Aorta (tissue), 5 donors: ENCODE measurements around the gene BLVRB. TPM values are rescaled to one million over a fixed set of nuclear protein-coding genes. Genes with fewer than 3 reads are reported as not detected.

ENCODE experiments used
- ATAC-seq: fragments of 200-7000 bp; cut with Tn5 transposase; one replicate; pipeline ENCODE4 v1.9.1; 2022; ENCODE audit warnings: moderate library complexity; ENCODE audit not compliant: low FRiP score
- DNase-seq, 2 donors: peaks; one replicate each; pipeline ENCODE4 v3.0.0-alpha.2; 2020
- H3K27ac ChIP-seq, 2 donors: one replicate each; pipeline ENCODE4 v1.5.1; 2013; ENCODE audit warnings: low read length in 2 of 2, mild to moderate bottlenecking in 2 of 2, moderate library complexity in 2 of 2, control low read depth in 1 of 2, inconsistent platforms in 1 of 2, low read depth in 1 of 2
- H3K27me3 ChIP-seq, 2 donors: one replicate each; pipeline ENCODE4 v1.6.1; 2013; ENCODE audit warnings: control low read depth in 1 of 2, low read length in 1 of 2, mild to moderate bottlenecking in 1 of 2, moderate library complexity in 1 of 2; ENCODE audit not compliant: insufficient read depth in 2 of 2, control insufficient read depth in 1 of 2
- H3K36me3 ChIP-seq, 2 donors: one replicate each; pipeline ENCODE4 v1.6.1; 2013; ENCODE audit warnings: control low read depth in 1 of 2, low read length in 1 of 2, mild to moderate bottlenecking in 1 of 2; ENCODE audit not compliant: insufficient read depth in 2 of 2, control insufficient read depth in 1 of 2
- H3K4me1 ChIP-seq, 2 donors: one replicate each; pipeline ENCODE4 v1.6.1; 2013; ENCODE audit warnings: low read length in 2 of 2, control low read depth in 1 of 2, mild to moderate bottlenecking in 1 of 2, moderate library complexity in 1 of 2; ENCODE audit not compliant: insufficient read depth in 2 of 2, control insufficient read depth in 1 of 2
- H3K4me3 ChIP-seq, 2 donors: one replicate each; pipeline ENCODE4 v1.5.1; 2013; ENCODE audit warnings: low read length in 2 of 2, control low read depth in 1 of 2, mild to moderate bottlenecking in 1 of 2
- H3K9me3 ChIP-seq: one replicate; pipeline ENCODE4 v1.6.1; 2013; ENCODE audit warnings: mild to moderate bottlenecking, low read length; ENCODE audit not compliant: control insufficient read depth
- WGBS, 2 donors: extraction: QIAGEN DNeasy Blood & Tissue Kit; methylation state at CpG; one replicate each; pipeline ENCODE4 v1.1.7; 2013; 5-methylcytosine and 5-hydroxymethylcytosine counted together
- intact Hi-C, 2 donors: fragments of 100-400 bp; cut with DNase I; formaldehyde crosslinking; loops; one replicate each; pipeline versions ENCODE4 v1.14.2 to v1.15.0; 2022
- polyA plus RNA-seq, 2 donors: library from polyadenylated mRNA; stranded (reverse); fragments of 200-250 nt; gene quantifications; one replicate each; pipeline ENCODE4 v1.2.3, GENCODE V29; 2013
- total RNA-seq, 2 donors: library from RNA; stranded (reverse); fragmentation: NEBNext Ultra II Directional; extraction: Animal tissue kit (Norgen Biotek cat#: 25700); gene quantifications; one replicate each; pipeline ENCODE4 v1.2.1, GENCODE V29; 2021
- donor health status: healthy with polysubstance abuse.
- donor health status: Bipolar disorder and iron deficiency.
- donor health status: DM: no; HTN: no; CAD: no.
- donor health status: DM: no; HTN: no; CAD: no.
- donor health status: DM: yes; HTN: yes; CAD: no.

The BLVRB gene
- total and polyA plus RNA-seq, 4 donors: 72.3 to 134 (median 87.0) TPM

DNA sequence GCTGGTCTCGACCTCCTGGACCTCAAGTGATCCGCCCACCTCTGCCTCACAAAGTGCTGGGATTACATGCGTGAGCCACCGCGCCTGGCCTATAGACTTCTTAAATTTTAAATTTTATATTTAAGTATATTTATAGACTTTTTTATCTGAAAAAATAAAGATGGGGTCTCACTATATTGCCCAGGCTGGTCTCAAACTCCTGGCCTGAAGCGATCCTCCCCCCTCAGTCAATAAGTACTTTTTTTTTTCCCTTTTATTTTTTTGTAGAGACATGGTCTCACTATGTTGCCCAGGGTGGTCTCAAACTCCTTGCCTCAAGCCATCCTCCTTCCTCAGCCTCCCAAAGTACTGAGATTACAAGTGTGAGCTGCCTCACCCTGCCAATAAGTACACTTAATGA is 41.6 kb downstream of the BLVRB start:
- Histone ChIP-seq H3K27me3 (no peaks in the 10 kb centered on the region), H3K4me1 (no peaks in the 10 kb centered on the region), H3K4me3 (no peak overlapping the region), H3K9me3 (no peaks in the 10 kb centered on the region), H3K27ac (no peak overlapping the region), H3K36me3 (peaks cover 0 to 4% of the 10 kb centered on the region in 2 donors)
- DNase-seq (no peak), ATAC-seq (no peak)
- intact Hi-C loops: loop anchor here (5.0 to 10.0 kb wide), 2 partner anchors 77 to 119 kb away; partner anchors contain the start of genes C19orf47 (in 1 of the 2) and PLD3 (in 1 of the 2)
- WGBS, 2 donors: 89 to 92% methylated on average over 6 of the region's 6 CpGs

DNA sequence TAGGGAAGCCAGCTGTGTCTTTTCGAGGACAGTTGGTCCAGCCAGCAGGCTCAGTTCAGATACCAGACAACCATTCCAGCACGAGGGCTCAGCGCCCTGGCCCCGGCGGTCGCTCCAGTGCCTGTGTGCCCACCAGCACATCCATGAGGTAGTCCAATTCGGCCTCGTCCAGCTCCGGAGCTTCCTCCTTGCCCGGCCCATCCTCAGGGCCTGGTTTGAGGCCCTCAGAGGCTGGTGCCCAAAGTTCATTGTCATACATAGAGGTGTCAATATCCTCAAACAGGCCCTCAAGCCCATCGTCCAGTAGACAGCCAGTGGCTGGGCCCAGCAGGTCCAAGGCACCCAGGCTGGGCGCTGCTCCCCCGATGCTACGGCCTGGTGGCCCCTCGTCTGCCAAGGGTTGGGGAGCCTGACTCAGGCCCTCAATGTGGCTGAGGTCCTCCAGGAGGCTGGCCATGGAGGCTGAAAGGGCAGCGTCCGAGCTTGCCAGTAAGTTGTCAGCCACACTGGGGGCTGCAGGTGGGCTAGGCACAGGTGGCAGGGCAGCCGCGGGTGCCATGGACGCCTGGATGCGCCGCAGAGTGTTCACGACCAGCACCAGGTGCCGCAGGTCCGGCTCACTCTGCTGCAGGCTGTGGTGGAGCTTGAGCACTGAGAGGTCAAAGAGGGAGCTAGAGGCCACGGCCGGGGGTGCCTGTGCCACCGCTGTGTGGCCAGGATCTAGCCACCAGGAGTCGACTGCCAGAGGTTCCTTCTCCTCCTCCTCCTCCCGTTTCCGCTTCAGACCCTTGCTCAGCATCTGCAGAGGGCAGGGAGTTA is 42.6 kb downstream of the BLVRB start:
- intact Hi-C loops: loop anchor here (5.0 to 10.0 kb wide), 2 partner anchors 76 to 118 kb away; partner anchors contain the start of genes C19orf47 (in 1 of the 2) and PLD3 (in 1 of the 2)

DNA sequence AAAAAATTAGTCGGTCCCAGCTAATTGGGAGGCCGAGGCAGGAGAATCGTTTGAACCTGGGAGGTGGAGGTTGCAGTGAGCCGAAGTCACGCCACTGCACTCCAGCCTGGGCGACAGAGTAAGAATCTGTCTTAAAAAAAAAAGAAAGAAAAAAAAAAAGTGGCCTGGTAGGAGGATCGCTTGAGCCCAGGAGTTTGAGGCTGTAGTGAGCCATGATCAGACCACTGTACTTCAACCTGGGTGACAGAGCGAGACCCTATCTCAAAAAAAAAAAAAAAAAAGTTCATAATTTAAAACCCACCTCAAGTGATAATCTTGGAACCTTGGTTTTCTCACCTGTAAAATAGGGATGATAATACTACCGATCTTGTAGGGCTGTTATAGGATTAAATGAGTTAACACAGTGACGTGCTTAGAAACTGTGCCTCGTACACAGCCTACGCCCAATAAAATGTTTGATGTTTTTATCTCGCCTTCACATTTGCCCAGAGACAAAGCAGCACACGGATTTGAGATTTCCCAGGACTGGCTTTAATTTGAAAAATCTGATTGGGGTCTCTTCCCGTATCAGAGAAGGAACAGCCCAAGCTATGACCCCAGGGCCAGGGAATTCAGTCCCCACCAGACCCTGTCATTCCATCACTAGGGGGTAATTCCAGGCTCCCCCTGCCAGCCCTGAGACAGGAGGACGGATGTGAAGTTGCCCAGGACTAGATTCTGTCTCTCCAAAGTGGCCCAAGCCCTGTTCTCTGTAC is 43.4 kb downstream of the BLVRB start:
- Histone ChIP-seq H3K4me3 (no peak overlapping the region), H3K9me3 (no peaks in the 10 kb centered on the region), H3K27ac (no peak overlapping the region), H3K4me1 (no peaks in the 10 kb centered on the region), H3K27me3 (no peaks in the 10 kb centered on the region), H3K36me3 (peaks cover 0 to 4% of the 10 kb centered on the region in 2 donors)
- intact Hi-C loops: loop anchor here (1.0 to 10.0 kb wide), 3 partner anchors 21 to 117 kb away; partner anchors contain the start of genes C19orf47 (in 1 of the 2) and PLD3 (in 1 of the 2)
- WGBS, 2 donors: 67% methylated on average over 16 of the region's 16 CpGs
- DNase-seq (no peak), ATAC-seq (no peak)

More for the DNA sequence above, 42.6 kb downstream of the BLVRB start:
- Histone ChIP-seq H3K4me1 (no peaks in the 10 kb centered on the region), H3K36me3 (peaks cover 0 to 4% of the 10 kb centered on the region in 2 donors), H3K4me3 (no peak overlapping the region), H3K27me3 (no peaks in the 10 kb centered on the region), H3K27ac (no peak overlapping the region), H3K9me3 (no peaks in the 10 kb centered on the region)
- no peak for DNase-seq
- WGBS, 2 donors: 85 to 88% methylated on average over 31 of the region's 31 CpGs
- ATAC-seq: no peak

DNA sequence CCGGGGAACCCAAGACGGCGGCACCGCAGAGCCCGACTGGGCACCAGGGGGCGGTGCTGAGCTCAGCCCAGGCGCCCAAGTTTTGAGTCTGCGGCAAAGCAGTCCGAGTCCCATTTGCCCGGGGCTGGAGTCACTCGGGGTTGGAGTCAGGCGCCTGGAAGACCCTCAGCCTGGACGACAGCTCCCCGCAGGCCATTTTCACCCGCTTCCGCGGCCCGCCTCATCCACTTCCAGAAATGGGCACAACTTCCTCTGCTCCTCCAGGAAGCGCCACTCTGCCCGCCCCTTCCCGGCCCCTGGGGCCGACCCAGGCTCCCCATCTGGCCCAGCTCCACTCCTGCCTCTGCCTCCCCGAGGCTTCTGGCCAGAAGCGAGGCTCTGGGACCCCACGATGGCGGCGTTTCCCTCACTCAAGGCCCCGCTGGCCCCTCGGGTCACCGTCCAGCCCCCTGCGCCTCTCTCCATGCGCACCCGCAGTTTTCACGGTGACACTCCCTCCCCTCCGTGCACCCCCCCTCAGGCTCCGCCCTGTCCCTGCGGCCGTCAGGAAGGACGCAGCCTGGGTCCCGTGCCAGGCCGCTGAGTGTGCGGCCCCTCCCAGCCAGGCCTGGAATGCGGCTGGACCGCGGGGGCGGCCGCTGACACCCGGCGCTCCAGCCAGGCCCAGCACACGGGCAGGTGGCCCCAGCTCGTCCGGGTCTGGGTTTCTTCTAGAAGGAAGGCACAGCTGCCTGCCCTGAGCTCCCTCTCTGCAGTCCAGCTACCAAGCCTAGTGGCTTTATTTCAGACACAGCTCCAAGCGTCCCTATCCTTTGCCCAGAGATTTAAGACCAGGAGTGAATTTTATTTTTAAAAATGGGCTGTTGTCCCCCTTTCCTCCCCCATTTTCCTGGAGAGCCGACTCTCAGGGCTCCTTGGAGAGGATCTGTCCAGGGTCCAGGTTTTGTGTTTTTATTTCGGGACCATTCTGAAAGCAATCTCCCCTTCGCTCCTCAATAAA is 44.5 kb downstream of the BLVRB start:
- no peaks in the 10 kb centered on the region for H3K4me1 ChIP-seq
- no peaks in the 10 kb centered on the region for H3K9me3 ChIP-seq
- H3K36me3 ChIP-seq: peaks cover 0 to 4% of the 10 kb centered on the region in 2 donors
- ATAC-seq (peak; percentile 92), DNase-seq (peak; percentile 96 to 98)
- H3K4me3 ChIP-seq: peak overlapping the region; percentile 22 to 23
- H3K27me3 ChIP-seq: no peaks in the 10 kb centered on the region
- H3K27ac ChIP-seq: peak overlapping the region; percentile 93 to 96
- intact Hi-C loops: loop anchor here (1.0 to 10.0 kb wide), 3 partner anchors 22 to 116 kb away; partner anchors contain the start of genes C19orf47 (in 1 of the 2) and PLD3 (in 1 of the 2)
- 1 to 2% methylated on average over 54 to 56 of the region's 56 CpGs for WGBS, 2 donors

DNA sequence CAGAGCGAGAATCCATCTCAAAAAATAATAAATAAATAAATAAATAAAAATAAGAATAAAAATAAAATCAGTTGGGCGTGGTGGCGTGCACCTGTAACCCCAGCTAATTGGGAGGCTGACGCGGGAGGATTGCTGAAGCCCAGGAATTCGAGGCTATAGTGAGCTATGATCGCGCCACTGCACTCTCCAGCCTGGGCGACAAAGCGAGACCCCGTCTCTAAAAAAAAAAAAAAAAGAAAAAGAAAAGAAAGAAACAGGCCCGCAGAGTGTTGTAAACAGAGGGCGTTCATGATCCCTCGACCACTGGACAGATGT is 45.1 kb downstream of the BLVRB start:
- no peak for ATAC-seq
- no peak for DNase-seq
- Histone ChIP-seq H3K9me3 (no peaks in the 10 kb centered on the region), H3K27ac (peak overlapping the region in 1 of 2 donors; percentile 93), H3K27me3 (no peaks in the 10 kb centered on the region), H3K36me3 (peaks cover 0 to 4% of the 10 kb centered on the region in 2 donors), H3K4me1 (no peaks in the 10 kb centered on the region), H3K4me3 (peak overlapping the region; percentile 22 to 23)
- intact Hi-C loops: loop anchor here (5.0 to 10.0 kb wide), 2 partner anchors 73 to 116 kb away; partner anchors contain the start of genes C19orf47 (in 1 of the 2) and PLD3 (in 1 of the 2)
- WGBS, 2 donors: 54 to 58% methylated on average over 14 of the region's 14 CpGs

DNA sequence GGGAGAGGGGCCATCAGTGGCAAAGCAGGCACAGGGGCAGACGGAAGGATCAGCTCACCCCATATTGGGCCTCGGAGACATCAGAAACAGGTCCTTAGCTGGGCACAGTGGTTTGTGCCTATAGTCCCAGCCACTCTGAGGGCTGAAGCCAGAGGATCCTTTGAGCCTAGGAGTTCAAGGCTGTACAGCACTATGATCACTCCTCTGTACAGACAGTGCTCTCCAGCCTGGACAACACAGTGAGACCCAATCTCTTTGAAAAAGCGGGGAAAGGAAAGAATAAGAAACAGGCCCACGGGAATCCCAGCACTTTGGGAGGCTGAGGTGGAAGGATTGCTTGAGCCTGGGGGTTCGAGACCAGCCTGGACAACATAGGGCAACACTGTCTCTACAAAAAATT is 45.8 kb downstream of the BLVRB start:
- WGBS, 2 donors: 88 to 89% methylated on average over 5 of the region's 5 CpGs
- Histone ChIP-seq H3K27ac (no peak overlapping the region), H3K36me3 (peaks cover 0 to 4% of the 10 kb centered on the region in 2 donors), H3K9me3 (no peaks in the 10 kb centered on the region), H3K4me3 (no peak overlapping the region), H3K4me1 (no peaks in the 10 kb centered on the region), H3K27me3 (no peaks in the 10 kb centered on the region)
- intact Hi-C loops: loop anchor here (5.0 to 10.0 kb wide), 2 partner anchors 72 to 115 kb away; partner anchors contain the start of genes C19orf47 (in 1 of the 2) and PLD3 (in 1 of the 2)
- ATAC-seq (no peak), DNase-seq (no peak)

DNA sequence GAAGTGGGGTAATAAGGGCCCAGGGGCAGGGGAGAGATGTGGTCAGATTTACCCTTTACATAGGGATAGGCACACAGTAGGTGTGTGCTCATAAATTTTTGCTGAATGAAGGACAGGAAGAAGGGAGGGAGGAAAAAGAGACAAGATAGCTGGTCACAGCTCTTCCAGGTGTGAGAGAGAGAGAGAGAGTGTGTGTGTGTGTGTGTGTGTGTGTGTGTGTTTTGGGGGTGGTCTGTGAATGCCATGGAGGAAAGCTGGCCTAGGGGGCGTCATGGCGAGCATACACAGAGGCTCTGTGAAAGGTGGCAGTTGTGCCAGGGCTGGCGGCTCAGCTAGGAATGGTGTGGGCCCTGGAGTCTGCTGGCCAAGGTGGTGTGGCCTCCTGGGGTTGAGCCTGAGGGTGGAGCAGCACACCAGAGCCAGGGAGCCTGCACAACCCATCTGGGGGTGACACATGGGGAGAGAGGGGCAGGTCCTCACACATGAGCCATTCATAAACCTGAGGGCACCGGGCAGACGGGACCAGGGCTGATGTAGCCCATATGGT is 46.4 kb downstream of the BLVRB start:
- 72 to 74% methylated on average over 5 of the region's 5 CpGs for WGBS, 2 donors
- DNase-seq (no peak), ATAC-seq (no peak)
- Histone ChIP-seq H3K9me3 (no peaks in the 10 kb centered on the region), H3K36me3 (peaks cover 0 to 4% of the 10 kb centered on the region in 2 donors), H3K27ac (no peak overlapping the region), H3K4me3 (no peak overlapping the region), H3K27me3 (no peaks in the 10 kb centered on the region), H3K4me1 (no peaks in the 10 kb centered on the region)
- intact Hi-C loops: no loop called here
